Upper lobe of left lung (tissue), 4 donors: ENCODE results near the gene SLC25A26.

Source experiments
- CTCF ChIP-seq, 6 experiments: fragments of 450-650 bp in 4 of 6; fragments of 200-600 bp in 2 of 6; sonication (generic) in 2 of 6; IDR thresholded peaks; one replicate each; pipeline ENCODE4 v1.5.1; 2016 to 2019; ENCODE audit warnings: antibody characterized with exemption in 6 of 6
- EP300 ChIP-seq, 4 donors: sonication (generic); formaldehyde crosslinking; IDR thresholded peaks; one replicate each; pipeline ENCODE4 v1.5.1; 2017; ENCODE audit warnings: antibody characterized with exemption in 4 of 4, control low read depth in 2 of 4
- POLR2A ChIP-seq, 4 donors: fragments of 450-650 bp; IDR thresholded peaks; one replicate each; pipeline ENCODE4 v1.5.1; 2016 to 2017; ENCODE audit warnings: antibody characterized with exemption in 4 of 4, mild to moderate bottlenecking in 2 of 4
- POLR2AphosphoS5 ChIP-seq, 2 donors: sonication (generic); formaldehyde crosslinking; IDR thresholded peaks; one replicate each; pipeline ENCODE4 v1.5.1; 2017; ENCODE audit warnings: antibody characterized with exemption in 2 of 2

GRCh38 chr3:66211779-66212178 is 9.0 kb upstream of the SLC25A26 start:
- TF ChIP-seq POLR2A (IDR thresholded peaks at IDR 0.05) (no peak), CTCF (IDR thresholded peaks at IDR 0.05) (no peak), EP300 (IDR thresholded peaks at IDR 0.05) (no peak), POLR2AphosphoS5 (IDR thresholded peaks at IDR 0.05) (no peak)
